Hepatocyte (in vitro differentiated cells): ENCODE measurements around the gene COQ10B.

Experiments used
- CTCF ChIP-seq: fragments of 200-600 bp; sonication (generic); IDR thresholded peaks from 2 replicates; pipeline ENCODE4 v1.5.1; 2016; ENCODE audit warnings: antibody characterized with exemption, mild to moderate bottlenecking; ENCODE audit not compliant: poor library complexity
- EZH2 ChIP-seq: fragments of 200-600 bp; sonication (generic); IDR thresholded peaks from 2 replicates; pipeline ENCODE4 v1.6.1; 2016; ENCODE audit warnings: antibody characterized with exemption, mild to moderate bottlenecking, borderline replicate concordance

GRCh38 chr2:197427986-197428385 is 25.4 kb upstream of the COQ10B start:
- TF ChIP-seq CTCF: no peak
- TF ChIP-seq EZH2: no peak
